Heart left ventricle (tissue), 16 donors: Measurements from ENCODE around the gene DAD1. TPM values are rescaled to one million over a fixed set of nuclear protein-coding genes. Genes with fewer than 3 reads are reported as not detected.

ENCODE experiments used
- ATAC-seq, 4 donors: fragments of 200-7000 bp; cut with Tn5 transposase; one replicate each; pipeline ENCODE4 v1.9.1; 2020 to 2022; ENCODE audit warnings: moderate library complexity in 4 of 4, mild to moderate bottlenecking in 3 of 4, moderate number of reproducible peaks in 1 of 4
- DNase-seq, 5 donors: peaks; one replicate each; pipeline ENCODE4 v3.0.0-alpha.2; 2020
- H3K27ac ChIP-seq, 12 donors: fragments of 200-600 bp; sonication (generic) in 4 of 12; one replicate each; pipeline versions ENCODE4 v1.5.0 to v1.8.0; 2016 to 2022; ENCODE audit warnings: mild to moderate bottlenecking in 2 of 12
- H3K27me3 ChIP-seq, 9 donors: fragments of 200-600 bp; sonication (generic) in 2 of 9; one replicate each; pipeline versions ENCODE4 v1.5.1 to v1.8.0; 2016 to 2022; ENCODE audit warnings: mild to moderate bottlenecking in 3 of 9
- H3K36me3 ChIP-seq, 9 donors: fragments of 200-600 bp; sonication (generic) in 2 of 9; one replicate each; pipeline versions ENCODE4 v1.5.0 to v1.8.0; 2018 to 2022; ENCODE audit warnings: mild to moderate bottlenecking in 2 of 9
- H3K4me1 ChIP-seq, 12 donors: fragments of 200-600 bp; sonication (generic) in 4 of 12; one replicate each; pipeline versions ENCODE4 v1.5.0 to v1.8.0; 2016 to 2022; ENCODE audit warnings: mild to moderate bottlenecking in 3 of 12
- H3K4me3 ChIP-seq, 12 donors: fragments of 200-600 bp; sonication (generic) in 4 of 12; one replicate each; pipeline versions ENCODE4 v1.5.0 to v1.8.0; 2017 to 2022; ENCODE audit warnings: mild to moderate bottlenecking in 9 of 12, moderate library complexity in 4 of 12
- H3K9me3 ChIP-seq, 12 donors: fragments of 200-600 bp; sonication (generic) in 4 of 12; one replicate each; pipeline versions ENCODE4 v1.5.0 to v1.8.0; 2016 to 2022; ENCODE audit warnings: mild to moderate bottlenecking in 1 of 12
- POLR2A ChIP-seq, 2 donors: fragments of 450-650 bp; IDR thresholded peaks; one replicate each; pipeline ENCODE4 v1.6.1; 2017; ENCODE audit warnings: antibody characterized with exemption in 2 of 2, mild to moderate bottlenecking in 2 of 2, moderate library complexity in 2 of 2
- WGBS, 4 donors: extraction: QIAGEN DNeasy Blood & Tissue Kit in 2 of 4; methylation state at CpG; one replicate each; pipeline versions ENCODE4 v1.1.5 to v1.1.7; 2013 to 2018; 5-methylcytosine and 5-hydroxymethylcytosine counted together
- intact Hi-C, 10 donors: fragments of 100-400 bp; cut with DNase I; formaldehyde crosslinking; loops; one replicate each; pipeline versions ENCODE4 v1.11.1 to v1.14.2; 2022
- polyA plus RNA-seq, 2 donors: library from polyadenylated mRNA; stranded (reverse); fragments of 200-250 nt; gene quantifications; one replicate each; pipeline ENCODE4 v1.2.3, GENCODE V29; 2013
- total RNA-seq, 9 donors: library from RNA; depleted of rRNA in 2 of 9; stranded (reverse); fragments of >200 nt in 2 of 9; fragmentation: NEBNext Ultra II Directional in 3 of 9; extraction: Animal tissue kit (Norgen Biotek cat#: 25700) in 3 of 9; gene quantifications; one replicate each; pipeline versions ENCODE4 v1.1.0 to v1.2.4, GENCODE V29; 2016 to 2023
- TF ChIP-seq, protein P1 (sequence below), 12 donors: fragments of 200-600 bp; sonication (generic) in 4 of 12; IDR thresholded peaks; one replicate each; pipeline versions ENCODE4 v1.5.0 to v1.8.0; 2018 to 2022; ENCODE audit warnings: antibody characterized with exemption in 12 of 12, mild to moderate bottlenecking in 5 of 12
- donor health status: ischemic (EF 13 %, LVEDD 7.1; RV severe dilation, severe dysfunction).
- donor health status: healthy with polysubstance abuse.
- donor health status: DM: no; HTN: yes; CAD: no.
- donor health status: DM: no; HTN: no; CAD: no.
- donor health status: ischemic (EF 25% LVEDD 6.9; RV normal size, moderate dysfunction).
- donor health status: ischemic (EF 25% LVEDD 5.7; RV mildly dilated, moderate dysfunction).
- donor health status: healthy.
- donor health status: DM: yes; HTN: yes; CAD: no.
- donor health status: ischemic (EF 35%, LVEDD 5.7; RV mildly dilated, moderate dysfunction).
- donor health status: nonischemic (EF 11% LVEDD 7.7; RV severe dilation, severe dysfunction).
- donor health status: DM: yes; HTN: yes; CAD: no.
- donor health status: PGD.
- donor health status: ischemic (EF 29% LVEDD 5.4; RV normal size, mild dysfunction).
- donor health status: nonischemic (EF 23%, LVEDD 6.1; RV moderate dilation, normal function).

The DAD1 gene
- total and polyA plus RNA-seq, 11 donors, result 108 to 402 (median 147) TPM

DNA sequence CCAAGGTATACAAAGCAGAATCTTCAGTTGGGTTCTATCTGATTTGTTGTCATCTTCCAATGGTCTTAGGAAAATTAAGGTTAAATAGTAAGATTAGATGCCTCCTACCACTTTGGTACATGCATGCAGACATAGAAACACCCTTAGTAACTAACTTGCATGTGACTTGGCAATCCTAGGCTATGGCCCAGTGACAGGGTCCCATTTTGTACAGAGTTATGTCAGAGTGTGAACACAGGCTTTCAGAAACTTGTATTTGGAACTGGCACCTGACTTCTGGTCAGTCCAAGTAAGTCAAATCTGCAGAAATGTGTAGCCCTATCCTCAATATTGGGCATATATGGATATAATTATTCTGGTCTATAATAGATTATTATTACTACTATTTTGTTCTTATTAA, 53.1 kb downstream of the DAD1 start:
- H3K4me3 ChIP-seq, result no peak overlapping the region
- no peaks in the 10 kb centered on the region for H3K36me3 ChIP-seq
- peaks cover 0 to 91% (median 27%) of the 10 kb centered on the region in 12 donors for H3K4me1 ChIP-seq
- H3K9me3 ChIP-seq, result no peaks in the 10 kb centered on the region
- DNase-seq, result no peak
- H3K27ac ChIP-seq, result peak overlapping the region in 5 of 12 donors; percentile 20 to 87 (median 35)
- no peaks in the 10 kb centered on the region for H3K27me3 ChIP-seq
- intact Hi-C loops, result loop anchor here in 1 of 10 donors (10.0 kb wide), 1 partner anchor 61 kb away; no protein-coding TSS in a partner anchor
- TF ChIP-seq POLR2A (IDR thresholded peaks at IDR 0.05), result no peak
- TF ChIP-seq, protein P1, sequence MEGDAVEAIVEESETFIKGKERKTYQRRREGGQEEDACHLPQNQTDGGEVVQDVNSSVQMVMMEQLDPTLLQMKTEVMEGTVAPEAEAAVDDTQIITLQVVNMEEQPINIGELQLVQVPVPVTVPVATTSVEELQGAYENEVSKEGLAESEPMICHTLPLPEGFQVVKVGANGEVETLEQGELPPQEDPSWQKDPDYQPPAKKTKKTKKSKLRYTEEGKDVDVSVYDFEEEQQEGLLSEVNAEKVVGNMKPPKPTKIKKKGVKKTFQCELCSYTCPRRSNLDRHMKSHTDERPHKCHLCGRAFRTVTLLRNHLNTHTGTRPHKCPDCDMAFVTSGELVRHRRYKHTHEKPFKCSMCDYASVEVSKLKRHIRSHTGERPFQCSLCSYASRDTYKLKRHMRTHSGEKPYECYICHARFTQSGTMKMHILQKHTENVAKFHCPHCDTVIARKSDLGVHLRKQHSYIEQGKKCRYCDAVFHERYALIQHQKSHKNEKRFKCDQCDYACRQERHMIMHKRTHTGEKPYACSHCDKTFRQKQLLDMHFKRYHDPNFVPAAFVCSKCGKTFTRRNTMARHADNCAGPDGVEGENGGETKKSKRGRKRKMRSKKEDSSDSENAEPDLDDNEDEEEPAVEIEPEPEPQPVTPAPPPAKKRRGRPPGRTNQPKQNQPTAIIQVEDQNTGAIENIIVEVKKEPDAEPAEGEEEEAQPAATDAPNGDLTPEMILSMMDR (IDR thresholded peaks at IDR 0.05), result no peak
- ATAC-seq, result no peak

DNA sequence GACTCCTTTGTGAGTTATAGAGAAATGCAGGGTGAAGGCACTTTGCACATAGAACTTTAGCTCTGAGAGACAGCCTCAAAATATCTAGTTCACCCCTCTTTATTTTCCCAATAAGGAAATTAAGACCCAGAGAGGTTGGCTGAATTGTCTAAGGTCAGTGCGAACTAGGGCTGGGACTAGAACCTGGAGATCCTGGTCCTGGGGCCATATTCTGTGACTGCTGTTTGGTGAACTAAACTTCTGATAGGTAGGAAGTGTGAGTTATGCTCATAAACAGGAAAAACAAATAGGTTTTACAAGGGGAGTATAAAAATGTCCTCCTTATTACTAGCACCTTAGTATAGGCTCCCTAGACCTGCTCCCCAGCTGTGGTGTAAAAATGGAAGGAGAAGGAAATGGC, 53.9 kb downstream of the DAD1 start:
- 97 to 100% (median 99%) methylated on average over 1 of the region's 1 CpG for WGBS, 4 donors
- ATAC-seq (no peak), DNase-seq (no peak)
- Histone ChIP-seq H3K9me3 (no peaks in the 10 kb centered on the region), H3K4me1 (peaks cover 0 to 83% (median 25%) of the 10 kb centered on the region in 12 donors), H3K36me3 (no peaks in the 10 kb centered on the region), H3K27ac (peak overlapping the region in 1 of 12 donors; percentile 87), H3K4me3 (peak overlapping the region in 1 of 12 donors; percentile 7), H3K27me3 (no peaks in the 10 kb centered on the region)
- TF ChIP-seq, protein P1 (IDR thresholded peaks at IDR 0.05), result no peak
- TF ChIP-seq POLR2A (IDR thresholded peaks at IDR 0.05), result no peak
- intact Hi-C loops, result loop anchor here in 1 of 10 donors (10.0 kb wide), 1 partner anchor 60 kb away; no protein-coding TSS in a partner anchor

DNA sequence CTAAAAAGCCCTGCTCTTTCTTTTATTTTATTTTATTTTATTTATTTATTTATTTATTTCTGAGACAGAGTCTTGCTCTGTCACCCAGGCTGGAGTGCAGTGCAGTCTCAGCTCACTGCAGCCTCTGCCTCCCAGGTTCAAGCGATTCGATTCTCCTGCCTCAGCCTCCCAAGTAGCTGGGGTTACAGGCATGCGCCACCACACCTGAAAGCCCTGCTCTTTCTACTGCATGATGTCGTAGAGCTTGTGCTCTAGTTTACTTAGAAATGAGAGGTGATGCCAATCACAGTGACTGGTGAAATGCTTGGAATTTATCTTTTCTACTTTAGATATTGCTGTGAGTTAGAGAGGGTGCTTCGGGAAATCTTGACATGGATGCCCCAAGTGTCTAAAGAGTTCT, 54.5 kb downstream of the DAD1 start:
- H3K9me3 ChIP-seq, result no peaks in the 10 kb centered on the region
- intact Hi-C loops, result loop anchor here in 1 of 10 donors (10.0 kb wide), 1 partner anchor 60 kb away; no protein-coding TSS in a partner anchor
- ATAC-seq (no peak), DNase-seq (no peak)
- peaks cover 0 to 78% (median 25%) of the 10 kb centered on the region in 12 donors for H3K4me1 ChIP-seq
- H3K27me3 ChIP-seq, result no peaks in the 10 kb centered on the region
- no peak for TF ChIP-seq POLR2A (IDR thresholded peaks at IDR 0.05)
- TF ChIP-seq, protein P1 (IDR thresholded peaks at IDR 0.05), result no peak
- H3K27ac ChIP-seq, result peak overlapping the region in 1 of 12 donors; percentile 87
- peak overlapping the region in 1 of 12 donors; percentile 23 for H3K4me3 ChIP-seq
- no peaks in the 10 kb centered on the region for H3K36me3 ChIP-seq
- 92 to 98% (median 94%) methylated on average over 5 of the region's 5 CpGs for WGBS, 4 donors

DNA sequence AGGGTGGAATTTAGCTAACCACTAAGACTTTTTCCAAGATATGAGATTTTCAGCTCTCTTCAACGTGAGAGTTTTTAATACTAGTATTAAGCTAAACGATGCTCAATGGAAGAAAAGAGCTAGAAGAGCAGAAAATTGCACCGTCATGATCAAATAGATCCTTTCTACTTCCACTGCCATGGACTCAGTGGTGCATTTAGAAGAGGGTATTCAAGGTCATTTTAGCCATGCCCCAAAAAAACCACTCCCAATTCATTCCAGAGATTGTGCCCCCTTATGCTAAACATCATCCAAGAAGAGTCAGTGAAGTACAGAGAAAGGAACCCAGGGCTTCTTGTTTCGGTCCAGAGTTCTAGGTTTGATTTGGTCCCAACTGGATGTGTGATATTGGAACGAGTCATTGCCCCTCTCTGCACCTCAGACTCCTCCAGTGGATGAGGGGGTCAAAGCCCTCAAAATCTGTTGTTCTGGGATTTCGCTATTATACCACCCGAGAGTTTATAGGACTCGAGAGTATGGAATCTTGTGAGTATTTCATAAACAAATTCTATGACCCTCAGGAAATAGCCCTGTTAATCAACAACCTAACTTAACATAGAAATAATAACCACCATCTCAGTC, 55.2 kb downstream of the DAD1 start:
- TF ChIP-seq, protein P1 (IDR thresholded peaks at IDR 0.05), result no peak
- no peak for TF ChIP-seq POLR2A (IDR thresholded peaks at IDR 0.05)
- Histone ChIP-seq H3K36me3 (no peaks in the 10 kb centered on the region), H3K27me3 (no peaks in the 10 kb centered on the region), H3K4me3 (no peak overlapping the region), H3K27ac (peak overlapping the region in 1 of 12 donors; percentile 87), H3K4me1 (peaks cover 0 to 72% (median 24%) of the 10 kb centered on the region in 12 donors), H3K9me3 (no peaks in the 10 kb centered on the region)
- DNase-seq, result no peak
- intact Hi-C loops, result loop anchor here in 1 of 10 donors (10.0 kb wide), 1 partner anchor 59 kb away; no protein-coding TSS in a partner anchor
- WGBS, 4 donors, result 94 to 96% (median 95%) methylated on average over 8 of the region's 8 CpGs
- ATAC-seq, result no peak
